ENCODE results near the gene SOST. TPM values are rescaled to one million over a fixed set of nuclear protein-coding genes. Genes with fewer than 3 reads are reported as not detected.
A peak's percentile ranks its signal among the peaks of the same experiment; 100 is the strongest.

SOST gene
- total RNA-seq, 2 donors from 2014 or later, result 45.2 to 55.4 TPM

GRCh38 chr17:43745541-43745940 lies 13.1 kb downstream of the SOST start:
- TF ChIP-seq, protein P1, sequence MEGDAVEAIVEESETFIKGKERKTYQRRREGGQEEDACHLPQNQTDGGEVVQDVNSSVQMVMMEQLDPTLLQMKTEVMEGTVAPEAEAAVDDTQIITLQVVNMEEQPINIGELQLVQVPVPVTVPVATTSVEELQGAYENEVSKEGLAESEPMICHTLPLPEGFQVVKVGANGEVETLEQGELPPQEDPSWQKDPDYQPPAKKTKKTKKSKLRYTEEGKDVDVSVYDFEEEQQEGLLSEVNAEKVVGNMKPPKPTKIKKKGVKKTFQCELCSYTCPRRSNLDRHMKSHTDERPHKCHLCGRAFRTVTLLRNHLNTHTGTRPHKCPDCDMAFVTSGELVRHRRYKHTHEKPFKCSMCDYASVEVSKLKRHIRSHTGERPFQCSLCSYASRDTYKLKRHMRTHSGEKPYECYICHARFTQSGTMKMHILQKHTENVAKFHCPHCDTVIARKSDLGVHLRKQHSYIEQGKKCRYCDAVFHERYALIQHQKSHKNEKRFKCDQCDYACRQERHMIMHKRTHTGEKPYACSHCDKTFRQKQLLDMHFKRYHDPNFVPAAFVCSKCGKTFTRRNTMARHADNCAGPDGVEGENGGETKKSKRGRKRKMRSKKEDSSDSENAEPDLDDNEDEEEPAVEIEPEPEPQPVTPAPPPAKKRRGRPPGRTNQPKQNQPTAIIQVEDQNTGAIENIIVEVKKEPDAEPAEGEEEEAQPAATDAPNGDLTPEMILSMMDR (IDR thresholded peaks at IDR 0.05), result no peak
- Histone ChIP-seq H3K36me3 (no peaks in the 10 kb centered on the region), H3K27ac (peak overlapping the region; percentile 55 to 60), H3K4me1 (ENCODE audit: control insufficient read depth in 1 of 2, low read depth in 2 of 2) (peaks cover 15 to 53% of the 10 kb centered on the region in 2 donors), H3K27me3 (replicated peaks; ENCODE audit: insufficient read depth) (no peaks in the 10 kb centered on the region), H3K4me3 (peak overlapping the region; percentile 16), H3K9me3 (no peaks in the 10 kb centered on the region)
- DNase-seq (ENCODE audit: low spot score), result no peak
- ATAC-seq (ENCODE audit: insufficient number of reproducible peaks, low FRiP score, low read depth), result no peak

DNA sequence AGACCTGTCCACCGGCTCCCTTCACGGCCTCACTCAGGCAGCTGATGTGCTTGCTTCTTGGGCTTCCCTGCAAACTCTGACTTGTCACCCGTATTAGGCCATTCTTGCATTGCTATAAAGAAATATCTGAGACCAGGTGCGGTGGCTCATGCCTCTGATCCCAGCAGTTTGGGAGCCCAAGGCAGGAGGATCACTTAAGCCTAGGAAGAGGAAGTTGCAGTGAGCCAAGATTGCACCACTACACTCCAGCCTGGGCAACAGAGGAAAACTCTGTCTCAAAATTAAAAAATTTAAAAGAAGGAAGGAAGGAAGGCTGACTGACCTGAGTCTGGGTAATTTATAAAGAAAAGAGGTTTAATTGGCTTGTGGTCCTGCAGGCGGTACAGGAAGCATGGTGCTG lies 17.0 kb downstream of the SOST start:
- Histone ChIP-seq H3K27ac (peak overlapping the region in 1 of 2 donors; percentile 3), H3K27me3 (replicated peaks; ENCODE audit: insufficient read depth) (no peaks in the 10 kb centered on the region), H3K36me3 (no peaks in the 10 kb centered on the region), H3K4me1 (ENCODE audit: control insufficient read depth in 1 of 2, low read depth in 2 of 2) (peaks cover 14 to 47% of the 10 kb centered on the region in 2 donors), H3K9me3 (no peaks in the 10 kb centered on the region), H3K4me3 (no peak overlapping the region)
- TF ChIP-seq, protein P1 (IDR thresholded peaks at IDR 0.05), result no peak
- ATAC-seq (ENCODE audit: insufficient number of reproducible peaks, low FRiP score, low read depth), result no peak
- no peak for DNase-seq (ENCODE audit: low spot score)

GRCh38 chr17:43740541-43740940 lies 18.1 kb downstream of the SOST start:
- Histone ChIP-seq H3K27ac (peak overlapping the region; percentile 50 to 60), H3K4me1 (ENCODE audit: control insufficient read depth in 1 of 2, low read depth in 2 of 2) (peaks cover 12 to 36% of the 10 kb centered on the region in 2 donors), H3K9me3 (no peaks in the 10 kb centered on the region), H3K36me3 (no peaks in the 10 kb centered on the region), H3K4me3 (no peak overlapping the region), H3K27me3 (replicated peaks; ENCODE audit: insufficient read depth) (no peaks in the 10 kb centered on the region)
- ATAC-seq (ENCODE audit: insufficient number of reproducible peaks, low FRiP score, low read depth), result peak; percentile 84
- TF ChIP-seq, protein P1 (IDR thresholded peaks at IDR 0.05), result no peak
- no peak for DNase-seq (ENCODE audit: low spot score)

DNA sequence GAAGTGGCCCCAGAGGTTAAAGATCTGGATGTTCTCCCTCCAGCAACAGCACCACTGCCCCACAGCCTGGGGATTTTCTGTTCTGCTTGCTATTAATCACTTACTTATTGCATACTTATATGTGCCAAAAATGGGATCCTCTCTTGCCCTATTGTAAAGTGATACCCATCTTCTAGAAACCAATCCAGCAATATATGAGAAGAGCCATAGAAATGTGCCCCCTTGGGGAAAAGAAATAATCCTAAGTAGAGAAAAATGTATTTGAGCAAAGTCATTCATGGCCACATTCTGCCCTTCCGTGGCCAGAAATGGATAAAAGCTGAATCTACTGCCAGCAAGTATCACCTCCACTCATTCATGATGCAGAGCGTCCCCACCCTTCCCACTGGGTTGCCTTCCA lies 20.9 kb downstream of the SOST start:
- DNase-seq (ENCODE audit: low spot score) (no peak), ATAC-seq (ENCODE audit: insufficient number of reproducible peaks, low FRiP score, low read depth) (no peak)
- Histone ChIP-seq H3K27ac (no peak overlapping the region), H3K36me3 (no peaks in the 10 kb centered on the region), H3K4me3 (no peak overlapping the region), H3K4me1 (ENCODE audit: control insufficient read depth in 1 of 2, low read depth in 2 of 2) (peaks cover 13 to 34% of the 10 kb centered on the region in 2 donors), H3K9me3 (no peaks in the 10 kb centered on the region), H3K27me3 (replicated peaks; ENCODE audit: insufficient read depth) (no peaks in the 10 kb centered on the region)
- TF ChIP-seq, protein P1 (IDR thresholded peaks at IDR 0.05), result no peak

DNA sequence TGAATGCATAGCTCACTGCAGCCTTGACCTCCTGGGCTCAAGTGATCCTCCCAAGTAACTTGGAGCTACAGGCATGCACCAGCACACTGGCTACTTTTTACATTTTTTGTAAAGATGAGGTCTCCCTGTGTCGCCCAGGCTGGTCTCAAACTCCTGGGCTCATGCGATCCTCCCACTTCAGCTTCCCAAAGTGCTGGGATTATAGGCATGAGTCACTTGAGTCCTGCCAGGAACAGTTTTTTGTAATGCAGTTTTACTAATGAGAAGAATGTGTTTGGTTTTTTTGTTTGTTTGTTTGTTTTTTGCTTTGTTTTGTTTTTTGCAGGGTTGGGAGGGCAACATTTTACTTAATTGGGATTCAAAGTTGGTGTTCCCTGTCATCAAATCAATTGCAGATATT lies 22.2 kb downstream of the SOST start:
- TF ChIP-seq, protein P1 (IDR thresholded peaks at IDR 0.05), result no peak
- no peak overlapping the region for H3K27ac ChIP-seq
- DNase-seq (ENCODE audit: low spot score) (no peak), ATAC-seq (ENCODE audit: insufficient number of reproducible peaks, low FRiP score, low read depth) (no peak)
- H3K9me3 ChIP-seq, result no peaks in the 10 kb centered on the region
- no peaks in the 10 kb centered on the region for H3K27me3 ChIP-seq (replicated peaks; ENCODE audit: insufficient read depth)
- no peaks in the 10 kb centered on the region for H3K36me3 ChIP-seq
- no peak overlapping the region for H3K4me3 ChIP-seq
- H3K4me1 ChIP-seq (ENCODE audit: control insufficient read depth in 1 of 2, low read depth in 2 of 2), result peaks cover 13 to 30% of the 10 kb centered on the region in 2 donors

All from thoracic aorta (tissue), 2 donors.